ENCODE results near the gene AMOTL1. TPM values are rescaled to one million over a fixed set of nuclear protein-coding genes. Genes with fewer than 3 reads are reported as not detected.

The AMOTL1 gene
- total and polyA plus RNA-seq, 2 of the 8 experiments (the other 6 are each of a cell fraction or from before 2014, with no cell fraction given): 9.0 to 27.6 TPM

DNA sequence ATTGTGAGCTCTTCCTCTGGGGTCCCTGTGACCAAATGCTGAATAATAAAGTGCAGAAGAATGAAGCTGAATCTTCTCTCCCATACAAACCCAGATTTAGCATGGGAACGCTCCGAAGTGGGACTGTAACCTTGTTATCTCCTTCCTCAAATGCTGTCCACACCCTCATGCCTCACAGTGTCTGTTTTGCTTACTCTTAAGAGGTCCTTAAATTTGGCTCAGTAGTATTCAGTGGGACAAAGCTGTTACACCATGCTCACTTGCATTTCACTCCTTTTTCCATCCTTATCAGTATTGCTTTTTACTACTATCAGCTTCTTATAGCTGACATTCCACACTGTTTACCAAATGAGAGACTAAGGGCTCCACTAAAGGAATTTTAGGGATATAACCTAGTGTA lies 13.8 kb upstream of the AMOTL1 start (continued):
- no peak for TF ChIP-seq RBBP5 (IDR thresholded peaks at IDR 0.05; ENCODE audit: borderline replicate concordance, low read depth, low read length)
- no peak for TF ChIP-seq CEBPB (IDR thresholded peaks at IDR 0.05; ENCODE audit: low read depth, low read length)
